ENCODE data around the gene SYNPR.

- no peak for TF ChIP-seq EZH2 (IDR thresholded peaks at IDR 0.05)
- TF ChIP-seq POLR2AphosphoS5 (IDR thresholded peaks at IDR 0.05; ENCODE audit: borderline replicate concordance, low read depth, low read length): no peak
Observed at GRCh38 chr3:63613561-63613960, 335.5 kb downstream of the SYNPR start.
